H54 (cell line): ENCODE measurements around the gene DOLK.

Source experiments
- DNase-seq: peaks from one replicate; pipeline ENCODE4 v3.0.0; 2011; ENCODE audit warnings: low spot score, mixed read lengths; ENCODE audit not compliant: insufficient read length
- FAIRE-seq: peaks from 3 replicates; lab custom pipeline; 2011; peaks lifted over from hg19 to GRCh38; lab: Jason Lieb, UNC
- POLR2A ChIP-seq: IDR thresholded peaks from 2 replicates; pipeline ENCODE4 v1.6.1; 2011; ENCODE audit warnings: low read depth, mild to moderate bottlenecking, low read length

The DOLK gene

GRCh38 chr9:128920381-128921058 lies 26.9 kb downstream of the DOLK start, which contains the start of gene PHYHD1:
Gene PHYHD1, plus strand, starts transcription at chr9:128920982. Its CDS starts 1,342 bp downstream, at chr9:128922324.
- no peak for TF ChIP-seq POLR2A
- FAIRE-seq (no peak), DNase-seq (peak; percentile 72)

- DNase-seq: no peak
- FAIRE-seq: no peak
- TF ChIP-seq POLR2A: no peak
Observed at GRCh38 chr9:128919402-128920089, 27.9 kb downstream of the DOLK start.

GRCh38 chr9:128918921-128919320 lies 28.5 kb downstream of the DOLK start:
- DNase-seq: no peak
- TF ChIP-seq POLR2A: no peak
- FAIRE-seq: no peak

GRCh38 chr9:128917151-128917849 lies 30.1 kb downstream of the DOLK start:
- FAIRE-seq (no peak), DNase-seq (no peak)
- no peak for TF ChIP-seq POLR2A

- TF ChIP-seq POLR2A: no peak
- no peak for FAIRE-seq
- DNase-seq: no peak
Observed at GRCh38 chr9:128916745-128917144, 30.7 kb downstream of the DOLK start.

GRCh38 chr9:128916204-128916603 lies 31.2 kb downstream of the DOLK start:
- FAIRE-seq (no peak), DNase-seq (no peak)
- TF ChIP-seq POLR2A: no peak

GRCh38 chr9:128913995-128914772 lies 33.2 kb downstream of the DOLK start:
- no peak for TF ChIP-seq POLR2A
- no peak for DNase-seq
- no peak for FAIRE-seq

- no peak for DNase-seq
- no peak for TF ChIP-seq POLR2A
- FAIRE-seq: no peak
Observed at GRCh38 chr9:128913048-128913900, 34.1 kb downstream of the DOLK start.

- FAIRE-seq (peak; percentile 79), DNase-seq (peak; percentile 95)
- TF ChIP-seq POLR2A: no peak; the same call in 1 of the 2 replicates
Observed at GRCh38 chr9:128912270-128912853, 35.0 kb downstream of the DOLK start.

- peak; percentile 84 for DNase-seq
- TF ChIP-seq POLR2A: no peak; the same call in 1 of the 2 replicates
- FAIRE-seq: peak; percentile 48
Observed at GRCh38 chr9:128911529-128912035, 35.8 kb downstream of the DOLK start.

GRCh38 chr9:128910906-128911305 lies 36.5 kb downstream of the DOLK start:
- no peak for FAIRE-seq
- DNase-seq: no peak
- no peak for TF ChIP-seq POLR2A

- FAIRE-seq (no peak), DNase-seq (no peak)
Observed at GRCh38 chr9:128909859-128910258, 37.5 kb downstream of the DOLK start.

More at GRCh38 chr9:128909859-128910258, 37.5 kb downstream of the DOLK start:
- TF ChIP-seq POLR2A: no peak
